BE2C (cell line): ENCODE results near the gene NDUFA3.
"Not testable (repeated sequence)": the region's sequence is repeated elsewhere in the genome, so short reads cannot be mapped to it uniquely, and the experiment has no call there.

Source experiments
- DNase-seq: peaks from one replicate; pipeline ENCODE4 v3.0.0-alpha.2; 2020
- H3K27me3 ChIP-seq: fragments of 250-450 bp; sonication (Bioruptor Pico); 2 replicates; pipeline ENCODE4 v1.5.1; 2020; ENCODE audit warnings: mild to moderate bottlenecking
- H3K36me3 ChIP-seq: fragments of 250-450 bp; sonication (Bioruptor Pico); 2 replicates; pipeline ENCODE4 v1.5.1; 2020; ENCODE audit warnings: mild to moderate bottlenecking
- H3K4me1 ChIP-seq: fragments of 250-450 bp; sonication (Bioruptor Pico); 2 replicates; pipeline ENCODE4 v1.5.1; 2020
- H3K4me3 ChIP-seq: 2 replicates; pipeline ENCODE4 v1.5.1; 2011; ENCODE audit warnings: low read depth, low read length
- H3K9me3 ChIP-seq: fragments of 250-450 bp; sonication (Bioruptor Pico); 2 replicates; pipeline ENCODE4 v1.5.1; 2020
- CTCF ChIP-seq: IDR thresholded peaks from 2 replicates; pipeline ENCODE4 v1.5.1; 2012; ENCODE audit warnings: mild to moderate bottlenecking, low read depth, low read length

The NDUFA3 gene

GRCh38 chr19:54074851-54075250 is 27.8 kb upstream of the NDUFA3 start:
- Histone ChIP-seq H3K27me3 (no peaks in the 10 kb centered on the region; the same call in 1 of the 2 replicates), H3K9me3 (no peaks in the 10 kb centered on the region), H3K36me3 (no peaks in the 10 kb centered on the region), H3K4me3 (no peak overlapping the region), H3K4me1 (no peaks in the 10 kb centered on the region)
- DNase-seq = no peak
- TF ChIP-seq CTCF = no peak

- Histone ChIP-seq H3K4me3 (no peak overlapping the region), H3K27me3 (no peaks in the 10 kb centered on the region; the same call in 1 of the 2 replicates), H3K9me3 (peaks cover 3% of the 10 kb centered on the region), H3K4me1 (no peaks in the 10 kb centered on the region), H3K36me3 (no peaks in the 10 kb centered on the region)
- TF ChIP-seq CTCF = no peak
- no peak for DNase-seq
Measured at GRCh38 chr19:54077334-54077733, 25.3 kb upstream of the NDUFA3 start.

GRCh38 chr19:54081032-54081431 is 21.6 kb upstream of the NDUFA3 start, which contains the start of gene TARM1:
TARM1 (minus strand) TSS chr19:54081365; CDS start chr19:54081340, 25 bp downstream.
- Histone ChIP-seq H3K27me3 (no peaks in the 10 kb centered on the region), H3K36me3 (no peaks in the 10 kb centered on the region), H3K4me3 (no peak within 1 kb of the TSS), H3K4me1 (no peaks in the 10 kb centered on the region), H3K9me3 (peaks cover 3% of the 10 kb centered on the region)
- TF ChIP-seq CTCF = no peak
- no peak for DNase-seq

DNA sequence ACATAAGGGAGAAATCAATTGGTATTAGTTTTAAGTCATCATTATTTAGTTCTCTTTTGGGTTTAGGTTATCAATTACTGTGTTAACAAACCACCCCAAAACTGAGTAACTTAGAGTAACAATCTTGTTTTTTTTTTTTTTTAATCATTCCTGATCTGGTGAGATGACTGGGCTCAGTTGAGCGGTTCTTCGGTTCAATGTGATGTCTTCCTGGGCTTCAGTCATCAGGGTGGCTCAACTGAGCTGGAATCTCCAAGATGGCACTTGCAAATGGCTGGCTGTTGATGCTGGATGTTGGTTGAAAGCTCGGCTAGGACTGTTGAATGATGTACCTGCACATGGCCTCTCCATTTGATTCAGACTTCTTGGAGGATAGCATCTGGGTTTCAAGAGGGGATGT is 18.2 kb upstream of the NDUFA3 start:
- Histone ChIP-seq H3K4me3 (no peak overlapping the region), H3K36me3 (no peaks in the 10 kb centered on the region), H3K4me1 (no peaks in the 10 kb centered on the region), H3K9me3 (peaks cover 3% of the 10 kb centered on the region), H3K27me3 (peaks cover 3% of the 10 kb centered on the region; the same call in 1 of the 2 replicates)
- no peak for DNase-seq
- no peak for TF ChIP-seq CTCF

GRCh38 chr19:54094426-54095000 is 8.1 kb upstream of the NDUFA3 start:
- H3K27me3 ChIP-seq = peaks cover 20% of the 10 kb centered on the region
- no peaks in the 10 kb centered on the region for H3K36me3 ChIP-seq
- no peaks in the 10 kb centered on the region; the same call in 1 of the 2 replicates for H3K9me3 ChIP-seq
- DNase-seq = no peak
- TF ChIP-seq CTCF = no peak
- no peaks in the 10 kb centered on the region for H3K4me1 ChIP-seq
- H3K4me3 ChIP-seq = no peak overlapping the region

- no peaks in the 10 kb centered on the region for H3K36me3 ChIP-seq
- H3K9me3 ChIP-seq = no peaks in the 10 kb centered on the region; the same call in 1 of the 2 replicates
- DNase-seq = no peak
- TF ChIP-seq CTCF = no peak
- H3K4me1 ChIP-seq = no peaks in the 10 kb centered on the region
- peaks cover 20% of the 10 kb centered on the region for H3K27me3 ChIP-seq
- no peak overlapping the region for H3K4me3 ChIP-seq
Measured at GRCh38 chr19:54095136-54095858, 7.4 kb upstream of the NDUFA3 start.

GRCh38 chr19:54095859-54096616 is 6.6 kb upstream of the NDUFA3 start:
- DNase-seq = peak; percentile 43
- not testable (repeated sequence) for H3K9me3 ChIP-seq, H3K36me3 ChIP-seq, H3K4me3 ChIP-seq, H3K4me1 ChIP-seq
- H3K27me3 ChIP-seq = peaks cover 20% of the 10 kb centered on the region
